HG03432 (cell line): ENCODE data around the gene APOBEC3G.

Source experiments
- ATAC-seq: cut with Tn5 transposase; IDR thresholded peaks from one replicate; pipeline ENCODE4 v1.9.1; 2021; ENCODE audit warnings: mild to moderate bottlenecking, moderate library complexity; ENCODE audit not compliant: unreplicated experiment

Gene APOBEC3G

GRCh38 chr22:39120983-39121382 is 43.9 kb downstream of the APOBEC3G start:
- no peak for ATAC-seq

GRCh38 chr22:39122772-39123470 is 45.8 kb downstream of the APOBEC3G start:
- no peak for ATAC-seq

- ATAC-seq = no peak
These were observed 46.9 kb downstream of the APOBEC3G start for GRCh38 chr22:39123751-39124581.

GRCh38 chr22:39125622-39126021 is 48.5 kb downstream of the APOBEC3G start:
- ATAC-seq = no peak

GRCh38 chr22:39128508-39128907 is 51.4 kb downstream of the APOBEC3G start:
- no peak for ATAC-seq

- ATAC-seq = no peak
These were observed 52.0 kb downstream of the APOBEC3G start for GRCh38 chr22:39129081-39129480.

- ATAC-seq = no peak
These were observed 52.7 kb downstream of the APOBEC3G start for GRCh38 chr22:39129746-39130145.

GRCh38 chr22:39130152-39130704 is 53.2 kb downstream of the APOBEC3G start:
- no peak for ATAC-seq

- ATAC-seq = no peak
These were observed 54.1 kb downstream of the APOBEC3G start for GRCh38 chr22:39130892-39131855.

GRCh38 chr22:39132281-39132680 is 55.2 kb downstream of the APOBEC3G start:
- no peak for ATAC-seq

- no peak for ATAC-seq
These were observed 55.9 kb downstream of the APOBEC3G start for GRCh38 chr22:39132871-39133524.

- no peak for ATAC-seq
These were observed 56.8 kb downstream of the APOBEC3G start for GRCh38 chr22:39133871-39134270.

GRCh38 chr22:39134366-39135091 is 57.5 kb downstream of the APOBEC3G start:
- no peak for ATAC-seq

GRCh38 chr22:39135092-39135896 is 58.2 kb downstream of the APOBEC3G start:
- ATAC-seq = no peak

- no peak for ATAC-seq
These were observed 59.2 kb downstream of the APOBEC3G start for GRCh38 chr22:39136317-39136716.
